ENCODE results near the gene GLRB. TPM values are rescaled to one million over a fixed set of nuclear protein-coding genes. Genes with fewer than 3 reads are reported as not detected.

The GLRB gene
- total RNA-seq, 1 experiment from 2014 or later = 0.70 TPM

- Mint-ChIP-seq H3K27ac (no peak overlapping the region), H3K4me1 (peaks cover 0 to 7% of the 10 kb centered on the region in 2 experiments; a peak in 2 of 4 replicates), H3K36me3 (ENCODE audit: insufficient read depth in 1 of 3, low read depth in 3 of 3) (peaks cover 0 to 6% (median 4%) of the 10 kb centered on the region in 3 experiments; a peak in 4 of 7 replicates), H3K4me3 (no peak overlapping the region), H3K27me3 (ENCODE audit: low read depth) (no peaks in the 10 kb centered on the region), H3K9me3 (peaks cover 4 to 6% of the 10 kb centered on the region in 2 experiments; a peak in 4 of 5 replicates)
- H3K18ac ChIP-seq (ENCODE audit: insufficient read length, low read depth, low read length) = no peak overlapping the region
- no peak overlapping the region for H4K91ac ChIP-seq (ENCODE audit: insufficient read length, low read depth, low read length)
- no peak overlapping the region for H3K27ac ChIP-seq (ENCODE audit: insufficient read length, low read depth, low read length)
- H3K14ac ChIP-seq (ENCODE audit: insufficient read depth, low read length) = no peak overlapping the region
- no peak overlapping the region for H3K4me2 ChIP-seq (ENCODE audit: insufficient read depth, insufficient read length, low read length)
- H2BK15ac ChIP-seq (ENCODE audit: low read depth, low read length) = no peak overlapping the region
- no peaks in the 10 kb centered on the region for H3K9me3 ChIP-seq (ENCODE audit: control insufficient read depth, low read depth, low read length)
- H3K23me2 ChIP-seq (ENCODE audit: insufficient read length, low read depth, low read length, poor library complexity, severe bottlenecking) = no peaks in the 10 kb centered on the region
- no peak overlapping the region for H2AFZ ChIP-seq (ENCODE audit: low read length)
- H3K79me1 ChIP-seq (ENCODE audit: insufficient read depth, low read depth, low read length, poor library complexity, severe bottlenecking) = no peaks in the 10 kb centered on the region
- no peak overlapping the region for H2BK20ac ChIP-seq (ENCODE audit: low read depth, low read length, poor library complexity, severe bottlenecking)
- H3K4me1 ChIP-seq (ENCODE audit: insufficient read depth, low read length) = no peaks in the 10 kb centered on the region
- H2BK120ac ChIP-seq (ENCODE audit: low read depth, low read length, poor library complexity, severe bottlenecking) = no peak overlapping the region
- no peak overlapping the region for H4K8ac ChIP-seq (replicated peaks; ENCODE audit: insufficient read length, low read depth, low read length)
- H3K4ac ChIP-seq (ENCODE audit: low read depth, low read length) = no peak overlapping the region
- no peak overlapping the region for H4K5ac ChIP-seq (ENCODE audit: insufficient read length, low read depth, low read length)
- H4K20me1 ChIP-seq (ENCODE audit: control insufficient read depth, insufficient read depth, insufficient read length) = no peaks in the 10 kb centered on the region
- H3K27me3 ChIP-seq (ENCODE audit: insufficient read depth, low read length) = no peaks in the 10 kb centered on the region
- H3K23ac ChIP-seq (ENCODE audit: insufficient read length, low read depth, low read length) = no peak overlapping the region
- H2AK5ac ChIP-seq (ENCODE audit: insufficient read length, low read length) = no peak overlapping the region
- no peak overlapping the region for H2BK12ac ChIP-seq (ENCODE audit: insufficient read length, low read depth, low read length)
- WGBS (ENCODE audit: extremely low coverage, insufficient read length, low lambda C conversion rate) = no CpG with 5 or more reads among the region's 1 CpG
- no peak for DNase-seq
- no peaks in the 10 kb centered on the region for H3K79me2 ChIP-seq (ENCODE audit: insufficient read depth, low read length)
- H3T11ph ChIP-seq (ENCODE audit: low read length) = no peak overlapping the region
- no peak overlapping the region for H3K9ac ChIP-seq (ENCODE audit: extremely low read depth, insufficient read length, low read length)
- no peak overlapping the region for H3K56ac ChIP-seq (ENCODE audit: insufficient read length, low read depth, low read length)
- TF ChIP-seq CTCF (conservative IDR thresholded peaks at IDR 0.05) = no peak
- H2BK5ac ChIP-seq (ENCODE audit: insufficient read length, low read length) = no peak overlapping the region
Observed at GRCh38 chr4:157184300-157184699, 108.3 kb downstream of the GLRB start.

Data from H9 (cell line).